HG03432 (cell line): Measurements from ENCODE around the gene PRUNE1.

Experiments
- ATAC-seq: cut with Tn5 transposase; IDR thresholded peaks from one replicate; pipeline ENCODE4 v1.9.1; 2021; ENCODE audit warnings: mild to moderate bottlenecking, moderate library complexity; ENCODE audit not compliant: unreplicated experiment

PRUNE1 gene, protein sequence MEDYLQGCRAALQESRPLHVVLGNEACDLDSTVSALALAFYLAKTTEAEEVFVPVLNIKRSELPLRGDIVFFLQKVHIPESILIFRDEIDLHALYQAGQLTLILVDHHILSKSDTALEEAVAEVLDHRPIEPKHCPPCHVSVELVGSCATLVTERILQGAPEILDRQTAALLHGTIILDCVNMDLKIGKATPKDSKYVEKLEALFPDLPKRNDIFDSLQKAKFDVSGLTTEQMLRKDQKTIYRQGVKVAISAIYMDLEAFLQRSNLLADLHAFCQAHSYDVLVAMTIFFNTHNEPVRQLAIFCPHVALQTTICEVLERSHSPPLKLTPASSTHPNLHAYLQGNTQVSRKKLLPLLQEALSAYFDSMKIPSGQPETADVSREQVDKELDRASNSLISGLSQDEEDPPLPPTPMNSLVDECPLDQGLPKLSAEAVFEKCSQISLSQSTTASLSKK

GRCh38 chr1:151008244-151009205 lies at the start of gene PRUNE1:
Gene PRUNE1 (plus strand): TSS chr1:151008449. CDS start chr1:151008633, 184 bp downstream.
- ATAC-seq = peak; percentile 81

DNA sequence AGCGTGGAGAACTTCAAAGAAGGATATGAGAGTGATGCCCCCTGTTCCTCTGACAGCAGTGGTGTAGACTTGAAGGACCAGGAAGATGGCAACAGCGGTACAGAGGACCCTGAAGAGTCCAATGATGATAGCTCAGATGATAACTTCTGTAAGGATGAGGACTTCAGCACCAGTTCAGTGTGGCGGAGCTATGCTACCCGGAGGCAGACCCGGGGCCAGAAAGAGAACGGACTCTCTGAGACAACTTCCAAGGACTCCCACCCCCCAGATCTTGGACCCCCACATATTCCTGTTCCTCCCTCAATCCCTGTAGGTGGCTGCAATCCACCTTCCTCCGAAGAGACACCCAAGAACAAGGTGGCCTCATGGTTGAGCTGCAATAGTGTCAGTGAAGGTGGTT lies 47.6 kb upstream of the PRUNE1 start:
- ATAC-seq = no peak

GRCh38 chr1:150961756-150962155 lies 46.5 kb upstream of the PRUNE1 start:
- ATAC-seq = no peak

DNA sequence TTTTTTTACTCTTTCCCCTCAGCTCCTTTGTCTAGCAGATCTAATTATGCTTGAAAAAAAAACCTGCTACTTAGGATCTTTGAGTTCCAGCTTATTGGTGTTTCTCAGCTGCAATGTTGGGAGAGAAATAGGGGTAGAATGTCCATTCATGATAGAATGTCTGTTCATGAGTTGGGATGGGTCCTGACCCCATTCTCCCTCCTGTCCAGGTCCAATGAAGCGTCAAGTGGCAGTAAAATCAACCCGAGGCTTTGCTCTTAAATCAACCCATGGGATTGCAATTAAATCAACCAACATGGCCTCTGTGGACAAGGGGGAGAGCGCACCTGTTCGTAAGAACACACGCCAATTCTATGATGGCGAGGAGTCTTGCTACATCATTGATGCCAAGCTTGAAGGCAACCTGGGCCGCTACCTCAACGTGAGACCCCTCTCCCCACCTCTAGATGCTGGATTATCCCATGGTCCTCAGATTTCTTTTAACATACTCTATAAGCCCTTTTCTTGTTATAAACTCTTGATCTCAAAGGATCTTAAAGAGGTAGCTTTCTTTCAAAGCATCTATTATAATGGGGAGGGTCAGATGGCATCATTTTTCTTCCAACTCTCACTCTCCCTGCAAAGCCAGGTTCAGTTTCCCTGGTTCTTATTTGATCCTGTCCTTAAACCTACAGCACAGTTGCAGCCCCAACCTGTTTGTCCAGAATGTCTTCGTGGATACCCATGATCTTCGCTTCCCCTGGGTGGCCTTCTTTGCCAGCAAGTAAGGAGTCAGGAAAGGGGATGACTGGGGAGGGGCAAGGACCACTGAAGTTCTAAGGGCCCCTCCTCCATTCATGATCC lies 44.7 kb upstream of the PRUNE1 start:
- no peak for ATAC-seq

- ATAC-seq = no peak
These were observed 44.1 kb upstream of the PRUNE1 start for GRCh38 chr1:150964164-150964489.

DNA sequence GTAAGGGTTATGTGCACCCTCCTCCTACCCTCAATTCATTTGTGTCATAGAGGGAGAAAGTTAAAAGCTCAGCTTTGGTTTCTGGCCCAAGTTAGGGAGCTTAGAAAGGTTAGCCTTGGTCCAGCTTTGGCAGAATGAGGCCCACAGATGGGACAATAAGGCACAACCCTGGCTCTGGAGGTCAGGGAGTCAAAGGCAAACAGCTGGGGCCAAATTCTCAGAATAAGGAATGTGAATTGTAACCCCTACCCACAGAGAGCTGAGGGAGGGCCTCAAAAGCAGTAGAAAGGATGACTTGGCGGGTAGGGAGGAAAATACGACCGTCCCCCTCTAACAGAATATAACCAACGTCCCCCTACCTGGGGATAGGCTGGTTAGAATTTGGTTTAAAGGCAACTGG lies 42.6 kb upstream of the PRUNE1 start:
- ATAC-seq = no peak

- no peak for ATAC-seq
These were observed 42.2 kb upstream of the PRUNE1 start for GRCh38 chr1:150966011-150966410.

DNA sequence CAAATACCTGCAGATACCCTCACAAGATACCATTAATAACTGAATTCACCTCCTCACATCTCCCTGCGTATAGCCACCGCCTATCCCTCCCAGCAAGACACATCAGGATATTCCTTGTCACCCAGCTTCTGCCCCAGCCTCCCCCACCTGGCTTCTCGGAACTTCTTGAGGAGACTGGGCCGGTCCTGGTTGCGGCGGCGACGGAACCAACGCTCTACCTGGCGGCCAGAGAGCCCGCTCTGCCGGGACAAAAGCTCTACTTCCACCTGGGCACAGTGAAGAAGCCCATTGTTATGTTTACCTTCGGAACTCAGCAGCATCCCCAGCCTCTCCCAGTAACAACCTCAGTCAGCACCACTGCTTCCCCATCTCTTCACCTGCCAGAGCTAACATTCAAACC lies 40.3 kb upstream of the PRUNE1 start:
- no peak for ATAC-seq

DNA sequence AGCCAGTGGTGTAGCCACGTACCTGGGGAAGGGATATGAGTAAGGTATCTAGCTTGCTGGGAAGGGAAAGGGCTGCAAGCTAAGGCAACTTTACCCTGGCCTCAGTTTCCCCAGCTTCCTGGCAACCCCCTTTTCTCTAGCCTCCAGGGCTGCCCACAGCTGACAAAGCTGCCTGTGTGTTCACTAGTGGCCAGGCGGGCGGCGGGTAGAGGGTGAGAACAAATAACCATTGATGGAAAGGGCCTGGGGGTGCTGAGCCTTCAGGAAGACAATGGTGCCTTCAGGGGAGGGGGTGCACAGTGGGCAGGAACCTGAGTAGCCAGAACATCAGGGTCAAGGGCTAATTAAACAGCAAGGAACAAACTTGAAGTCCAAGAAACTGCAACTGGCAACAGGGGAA lies 39.8 kb upstream of the PRUNE1 start:
- no peak for ATAC-seq

DNA sequence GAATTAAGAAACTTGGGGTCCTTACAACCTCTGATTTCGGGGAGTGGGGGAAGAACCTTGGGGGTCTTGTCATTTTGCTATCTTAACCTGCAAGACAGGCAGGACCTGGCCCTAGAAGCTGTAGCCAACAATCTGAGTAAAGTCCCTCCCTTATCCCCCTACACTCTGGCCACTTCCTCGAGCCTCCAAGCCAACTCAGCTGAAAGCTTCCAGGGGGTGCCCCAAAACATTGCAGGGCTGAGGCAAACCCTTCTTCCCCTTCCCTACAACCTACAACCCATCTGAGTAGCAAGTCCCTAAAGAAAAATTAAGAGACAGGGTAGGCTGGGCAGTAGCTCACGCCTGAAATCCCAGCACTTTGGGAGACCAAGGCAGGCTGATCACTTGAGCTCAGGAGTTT lies 38.6 kb upstream of the PRUNE1 start:
- no peak for ATAC-seq

GRCh38 chr1:150970808-150971582 lies 37.3 kb upstream of the PRUNE1 start:
- ATAC-seq = no peak

- no peak for ATAC-seq
These were observed 36.4 kb upstream of the PRUNE1 start for GRCh38 chr1:150971583-150972416.

DNA sequence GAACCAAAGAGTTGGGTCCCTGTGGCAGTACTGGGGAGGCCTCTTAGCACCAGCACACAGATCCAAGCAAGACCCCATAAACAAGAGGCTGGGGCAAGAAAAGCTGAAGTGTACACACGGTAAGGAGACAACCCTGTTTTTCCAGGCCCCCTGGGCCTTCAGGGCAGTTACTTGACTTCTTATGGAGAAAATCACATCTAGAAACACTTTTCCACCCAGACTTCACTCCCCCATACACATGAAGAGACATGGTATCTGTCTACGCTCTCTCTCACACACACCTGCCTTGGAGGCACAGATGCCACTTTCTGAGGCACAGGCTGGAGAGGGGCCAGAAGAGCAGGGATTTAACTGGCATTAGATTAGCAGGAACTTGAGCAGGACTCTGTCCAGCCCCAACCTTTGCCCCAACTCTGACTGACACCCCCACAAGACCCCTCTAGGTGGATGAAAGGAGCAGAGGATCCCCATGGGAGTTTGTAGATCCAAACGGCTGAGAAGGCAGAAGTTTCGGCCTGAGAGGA lies 35.8 kb upstream of the PRUNE1 start:
- no peak for ATAC-seq

- ATAC-seq = no peak
These were observed 34.9 kb upstream of the PRUNE1 start for GRCh38 chr1:150973258-150973835.

GRCh38 chr1:150973836-150974579 lies 34.2 kb upstream of the PRUNE1 start:
- ATAC-seq = peak; percentile 44

DNA sequence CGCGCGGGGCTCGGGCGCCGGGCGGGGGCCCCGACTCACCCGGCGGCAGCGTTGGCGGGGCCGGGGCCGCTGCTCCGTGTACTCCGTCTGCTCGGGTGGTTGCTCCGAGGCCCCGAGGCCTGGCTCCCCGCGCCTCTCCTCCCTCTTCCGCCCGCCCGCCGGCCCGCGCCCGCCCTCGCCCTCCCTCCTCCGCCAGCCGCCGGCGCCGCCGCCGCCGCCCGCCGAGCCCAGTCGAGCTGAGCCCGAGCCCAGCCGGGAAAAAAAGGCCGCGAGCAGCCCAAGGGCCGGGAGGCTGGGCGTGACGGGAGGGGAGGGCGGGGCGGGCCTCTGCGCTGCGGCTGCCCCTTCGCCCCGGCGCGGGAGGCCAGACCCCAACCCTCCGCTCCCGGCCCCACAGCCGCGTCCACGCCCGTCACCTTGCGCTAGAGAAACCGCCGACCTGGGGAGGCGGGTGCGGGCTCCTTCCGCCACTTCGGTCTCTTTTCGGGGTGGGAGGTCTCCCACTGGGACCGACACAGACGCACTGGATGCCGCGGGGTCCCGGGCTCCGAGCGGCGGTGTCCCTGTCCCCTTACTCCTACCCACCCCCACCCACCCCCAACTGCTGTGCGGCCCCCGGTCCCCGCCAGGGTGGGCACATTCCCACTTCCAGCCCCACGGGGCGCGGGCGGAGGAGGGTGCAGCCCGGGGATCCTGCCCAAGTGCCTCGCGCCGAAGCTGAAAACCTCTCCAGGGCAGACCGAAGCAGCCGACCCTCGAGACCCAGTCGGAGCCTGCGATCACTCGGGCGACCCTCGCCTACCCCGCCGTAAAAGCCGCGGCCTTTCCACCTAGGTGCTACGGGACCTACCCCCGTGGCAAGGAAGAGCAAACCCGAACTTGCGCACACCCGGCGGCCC lies 33.4 kb upstream of the PRUNE1 start, which contains the start of gene CERS2:
TSS of gene CERS2 (minus strand) at position 256 of the 899 bp plus-strand sequence. CDS start 5,745 bp downstream, outside the sequence.
- ATAC-seq = peak; percentile 59

GRCh38 chr1:150976401-150976821 lies 31.8 kb upstream of the PRUNE1 start:
- no peak for ATAC-seq
